ENCODE measurements around the gene RASA2.
A peak's percentile ranks its signal among the peaks of the same experiment; 100 is the strongest.
"Not testable (repeated sequence)": the region's sequence is repeated elsewhere in the genome, so short reads cannot be mapped to it uniquely, and the experiment has no call there.

The RASA2 gene

GRCh38 chr3:141530415-141530768, 43.6 kb downstream of the RASA2 start:
- DNase-seq (ENCODE audit: low read depth in 1 of 2, low spot score in 1 of 2) = no peak

- no peak for DNase-seq (ENCODE audit: low read depth in 1 of 2, low spot score in 1 of 2)
These were observed 45.8 kb downstream of the RASA2 start for GRCh38 chr3:141532609-141533008.

GRCh38 chr3:141536017-141536416, 49.2 kb downstream of the RASA2 start:
- DNase-seq (ENCODE audit: low read depth in 1 of 2, low spot score in 1 of 2) = not testable (repeated sequence)

GRCh38 chr3:141537856-141538255, 51.0 kb downstream of the RASA2 start:
- no peak for DNase-seq (ENCODE audit: low read depth in 1 of 2, low spot score in 1 of 2)

- no peak for DNase-seq (ENCODE audit: low read depth in 1 of 2, low spot score in 1 of 2)
These were observed 51.9 kb downstream of the RASA2 start for GRCh38 chr3:141538568-141539240.

DNA sequence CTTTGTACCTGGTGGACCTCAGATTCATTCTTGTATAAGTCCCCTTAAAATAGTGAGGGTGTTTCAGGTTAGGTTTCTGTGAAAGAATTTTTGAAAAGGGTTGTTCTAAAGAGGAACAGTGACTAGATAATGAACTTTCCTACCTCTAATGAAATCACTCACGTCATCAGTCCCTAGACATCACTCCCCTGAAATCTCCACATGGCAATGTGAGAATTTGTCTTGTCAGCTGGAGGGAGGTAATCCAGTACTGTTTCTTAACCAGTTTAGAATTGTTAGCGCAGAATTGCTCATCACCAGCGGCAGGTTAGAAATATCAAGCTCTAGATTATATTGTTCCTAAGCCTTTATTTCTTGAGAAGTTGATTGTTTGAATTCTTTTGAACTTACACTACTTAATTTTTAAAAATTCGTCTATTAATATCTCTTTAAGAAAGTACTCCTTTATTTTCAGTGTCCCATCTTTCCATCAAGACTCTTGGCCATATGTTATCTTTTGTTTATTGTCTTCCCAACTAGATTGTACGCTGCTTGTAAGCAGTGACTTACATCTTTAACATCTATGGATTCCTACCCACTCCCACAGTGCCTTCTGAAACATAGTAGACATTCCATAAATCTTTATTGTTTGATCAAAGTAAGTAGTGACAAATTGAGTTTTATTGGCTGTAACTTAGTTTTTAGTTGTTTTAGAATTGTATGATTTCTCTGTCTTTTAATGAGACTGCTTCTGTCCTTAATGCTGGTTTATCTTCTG, 52.8 kb downstream of the RASA2 start:
- DNase-seq (ENCODE audit: low read depth in 1 of 2, low spot score in 1 of 2) = no peak

GRCh38 chr3:141540531-141540930, 53.7 kb downstream of the RASA2 start:
- no peak for DNase-seq (ENCODE audit: low read depth in 1 of 2, low spot score in 1 of 2)

DNA sequence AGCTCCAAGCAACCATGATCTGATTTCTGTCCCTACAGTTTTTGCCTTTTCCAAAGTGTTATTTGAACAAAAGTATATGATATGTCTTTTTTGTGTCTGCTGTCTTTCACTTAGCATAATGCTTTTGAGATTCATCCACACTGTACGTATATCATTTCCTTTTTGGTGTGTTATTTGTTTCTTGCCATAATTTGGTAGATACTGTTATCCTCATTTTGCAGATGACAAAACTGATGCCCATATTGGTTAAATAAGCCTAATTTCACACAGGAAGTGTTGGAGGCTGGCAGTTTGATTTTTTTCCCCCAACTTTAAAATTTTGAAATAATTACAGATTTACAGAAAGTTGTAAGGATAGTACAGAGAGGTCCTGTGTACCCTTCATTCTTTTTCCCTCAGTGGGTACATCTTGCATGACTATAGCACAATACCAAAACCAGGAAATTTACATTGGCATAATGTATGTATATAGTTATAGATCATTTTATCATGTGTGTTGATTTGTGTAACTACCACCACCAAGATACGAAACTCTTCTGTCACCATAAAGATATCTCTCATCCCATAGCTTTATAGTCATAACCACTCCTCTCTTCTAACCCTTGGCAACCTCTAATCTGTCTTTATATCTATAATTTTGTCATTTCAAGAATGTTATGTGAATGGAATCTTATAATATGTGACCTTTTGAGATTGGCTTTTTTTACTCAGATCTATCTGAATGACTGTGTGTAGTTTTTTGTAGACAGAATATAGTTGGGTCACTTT, 55.6 kb downstream of the RASA2 start:
- no peak for DNase-seq (ENCODE audit: low read depth in 1 of 2, low spot score in 1 of 2)

DNA sequence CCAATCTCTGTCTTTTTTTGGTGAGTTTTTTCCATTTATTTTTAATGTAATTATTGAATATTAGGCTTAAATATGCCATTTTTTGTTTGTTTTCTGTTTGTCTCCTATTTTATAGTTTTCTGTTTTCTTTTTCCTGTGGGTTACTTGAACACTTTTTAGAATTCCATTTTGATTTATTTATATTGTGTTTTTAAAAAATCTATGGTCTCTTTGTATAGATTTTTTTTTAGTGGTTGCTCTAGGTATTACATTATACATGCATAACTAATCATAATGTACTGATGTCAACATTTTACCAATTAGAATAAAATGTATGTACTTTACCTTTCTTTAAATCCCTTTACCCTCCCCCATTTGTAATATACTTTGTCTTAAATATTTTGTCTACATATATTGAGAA, 56.2 kb downstream of the RASA2 start:
- no peak for DNase-seq (ENCODE audit: low read depth in 1 of 2, low spot score in 1 of 2)

DNA sequence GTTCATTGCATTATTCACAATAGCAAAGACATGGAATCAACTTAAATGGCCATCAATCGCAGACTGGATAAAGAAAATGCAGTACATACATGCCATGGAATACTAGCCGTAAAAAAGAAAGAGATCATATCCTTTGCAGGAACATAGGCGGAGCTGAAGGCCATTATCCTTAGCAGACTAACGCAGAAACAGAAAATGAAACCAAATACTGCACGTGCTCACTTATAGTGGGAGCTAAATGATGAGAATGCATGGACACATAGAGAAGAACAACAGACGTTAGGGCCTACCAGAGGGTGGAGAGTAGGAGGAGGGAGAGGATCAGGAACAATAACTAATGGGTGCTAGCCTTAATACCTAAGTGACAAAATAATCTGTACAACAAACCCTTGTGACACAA, 57.9 kb downstream of the RASA2 start:
- DNase-seq (ENCODE audit: low read depth in 1 of 2, low spot score in 1 of 2) = no peak

DNA sequence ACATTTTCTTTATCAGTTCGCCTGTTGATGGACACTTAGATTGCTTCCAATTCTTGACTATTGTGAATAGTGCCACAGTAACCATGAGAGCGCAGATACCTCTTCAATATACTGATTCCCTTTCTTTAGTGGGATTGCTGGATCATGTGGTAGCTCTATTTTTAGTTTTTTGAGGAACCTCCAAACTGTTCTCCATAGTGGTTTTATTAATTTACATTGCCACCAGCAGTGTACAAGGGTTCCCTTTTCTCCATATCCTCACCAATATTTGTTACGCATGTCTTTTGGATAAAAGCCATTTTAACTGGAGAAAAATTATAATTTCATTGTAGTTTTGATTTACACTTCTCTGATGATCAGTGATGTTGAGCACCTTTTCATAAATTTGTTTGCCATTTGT, 59.3 kb downstream of the RASA2 start:
- DNase-seq (ENCODE audit: low read depth in 1 of 2, low spot score in 1 of 2) = no peak

- DNase-seq (ENCODE audit: low read depth in 1 of 2, low spot score in 1 of 2) = no peak
These were observed 59.8 kb downstream of the RASA2 start for GRCh38 chr3:141546586-141546985.

DNA sequence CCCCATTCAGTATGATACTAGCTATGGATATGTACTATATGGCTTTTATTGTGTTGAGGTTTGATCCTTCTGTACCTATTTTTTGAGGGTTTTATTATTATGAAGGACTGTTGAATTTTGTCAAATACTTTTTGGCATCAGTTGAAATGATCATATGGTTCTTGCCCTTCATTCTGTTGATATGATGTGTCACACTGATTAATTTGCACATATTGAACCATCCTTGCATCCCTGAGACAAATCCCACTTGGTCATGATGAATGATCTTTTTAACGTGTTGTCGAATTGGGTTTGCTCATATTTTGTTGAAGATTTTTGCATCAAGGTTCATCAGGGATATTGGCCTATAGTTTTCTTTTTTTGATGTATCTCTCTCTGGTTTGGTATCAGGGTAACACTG, 61.0 kb downstream of the RASA2 start:
- DNase-seq (ENCODE audit: low read depth in 1 of 2, low spot score in 1 of 2) = no peak

GRCh38 chr3:141550926-141551665, 64.3 kb downstream of the RASA2 start:
- DNase-seq (ENCODE audit: low read depth in 1 of 2, low spot score in 1 of 2) = no peak

DNA sequence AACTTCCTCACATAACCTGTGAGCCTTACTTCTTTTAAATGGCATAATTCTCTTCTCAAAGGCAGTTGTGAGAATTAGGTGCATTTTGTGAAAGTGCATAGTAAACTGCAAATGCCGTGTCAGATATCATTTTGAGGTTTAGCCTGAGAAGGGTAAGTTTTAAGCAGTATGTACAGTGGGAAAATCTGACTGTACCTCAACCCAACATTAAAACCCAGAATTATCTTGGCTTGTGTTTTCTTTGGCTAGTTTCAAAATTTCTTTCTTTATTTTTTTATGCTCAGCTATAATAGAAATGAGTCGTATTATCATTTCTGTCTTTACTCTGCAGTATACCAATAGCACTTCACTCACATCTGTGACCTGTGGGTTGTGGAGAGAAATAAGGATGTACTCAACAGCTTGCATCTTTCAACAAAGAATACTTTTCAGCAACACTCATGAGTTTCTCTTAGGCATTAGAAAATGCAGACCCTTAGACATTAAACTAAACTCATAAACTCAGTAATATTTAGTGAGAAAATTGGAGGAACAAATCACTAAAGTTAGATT, 65.7 kb downstream of the RASA2 start:
- no peak for DNase-seq (ENCODE audit: low read depth in 1 of 2, low spot score in 1 of 2)

DNA sequence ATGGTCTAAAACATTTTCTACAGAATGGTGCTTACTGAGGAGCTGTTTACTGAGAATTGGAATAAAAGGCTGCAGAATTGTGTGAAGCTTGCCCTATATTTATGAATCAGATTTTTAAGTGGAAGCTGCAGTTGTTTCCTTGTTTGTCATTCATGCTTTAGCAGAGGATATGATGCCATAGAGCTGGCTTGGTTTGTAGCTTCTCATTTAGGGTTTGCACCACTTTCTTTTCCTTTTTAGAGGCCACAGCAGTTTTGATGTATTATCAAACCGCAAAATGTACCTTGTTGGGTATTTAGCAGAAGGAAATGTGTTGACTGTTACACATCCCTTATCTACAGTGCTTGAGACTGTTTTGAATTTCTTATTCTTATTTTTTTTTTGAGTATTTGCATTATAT, 66.2 kb downstream of the RASA2 start:
- DNase-seq (ENCODE audit: low read depth in 1 of 2, low spot score in 1 of 2) = no peak

GRCh38 chr3:141556034-141556433, 69.2 kb downstream of the RASA2 start:
- DNase-seq (ENCODE audit: low read depth in 1 of 2, low spot score in 1 of 2) = no peak

DNA sequence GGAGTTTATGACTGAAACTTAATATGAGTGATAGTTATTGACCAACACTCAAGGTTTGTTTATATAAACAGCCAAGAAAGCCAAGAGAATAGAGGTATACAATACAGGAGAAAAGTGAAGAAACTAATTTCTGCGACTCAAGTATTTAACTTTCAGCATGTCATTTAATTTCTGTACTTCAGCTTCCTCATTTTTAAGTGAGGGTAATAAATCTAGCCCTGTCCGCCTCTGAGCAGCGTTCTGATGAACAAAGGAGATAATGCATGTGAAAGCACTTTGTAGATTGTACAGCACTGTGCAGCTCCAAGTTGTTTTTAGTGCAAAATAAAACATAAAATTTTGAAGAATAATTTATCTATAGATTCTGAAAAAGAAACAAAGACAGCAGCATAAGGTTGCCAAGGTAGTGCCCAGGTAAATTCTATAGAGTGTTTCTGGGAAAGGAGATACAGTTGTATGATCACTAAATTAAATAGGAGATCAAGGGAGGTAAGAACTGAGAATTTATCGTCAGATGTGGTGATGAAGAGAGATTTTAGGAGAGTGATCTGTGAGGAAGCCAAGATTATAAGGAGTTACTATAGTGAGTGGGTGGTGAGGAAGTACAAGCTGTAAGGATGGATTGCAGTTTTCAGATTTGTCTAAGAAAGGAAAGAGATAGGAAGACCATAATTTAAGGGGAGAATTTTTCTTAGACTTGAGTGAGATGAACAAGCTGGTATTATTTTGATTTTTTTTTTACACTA, 71.3 kb downstream of the RASA2 start:
- DNase-seq (ENCODE audit: low read depth in 1 of 2, low spot score in 1 of 2) = no peak

DNA sequence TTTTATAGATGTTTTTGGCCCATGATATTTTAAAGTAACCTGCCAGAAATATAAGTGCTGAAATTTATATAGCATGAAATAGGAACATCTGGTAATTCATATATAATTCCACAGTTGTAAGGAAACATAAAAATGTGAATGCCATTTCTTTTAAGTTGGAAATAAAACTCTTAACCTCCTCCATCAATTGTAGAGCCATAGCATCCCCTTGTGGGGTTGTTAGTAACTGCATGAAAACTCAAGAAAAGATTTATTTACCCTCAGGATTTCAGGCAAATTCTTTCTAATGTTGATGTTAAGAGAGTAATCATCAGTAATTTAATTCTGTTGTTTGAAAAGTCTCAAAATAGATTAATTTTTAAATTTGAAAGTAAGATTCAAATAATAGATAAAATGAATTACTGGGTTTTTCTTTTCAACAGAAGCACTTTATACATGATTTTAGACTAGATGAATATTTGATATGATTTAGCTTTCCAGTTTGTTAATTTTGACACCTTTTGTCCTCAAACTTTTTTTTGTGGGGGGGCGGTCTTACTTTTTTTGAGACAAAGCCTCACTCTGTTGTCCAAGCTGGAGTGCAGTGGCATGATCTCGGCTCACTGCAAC, 74.7 kb downstream of the RASA2 start:
- DNase-seq (ENCODE audit: low read depth in 1 of 2, low spot score in 1 of 2) = peak in 1 of 2 donors; percentile 35

DNA sequence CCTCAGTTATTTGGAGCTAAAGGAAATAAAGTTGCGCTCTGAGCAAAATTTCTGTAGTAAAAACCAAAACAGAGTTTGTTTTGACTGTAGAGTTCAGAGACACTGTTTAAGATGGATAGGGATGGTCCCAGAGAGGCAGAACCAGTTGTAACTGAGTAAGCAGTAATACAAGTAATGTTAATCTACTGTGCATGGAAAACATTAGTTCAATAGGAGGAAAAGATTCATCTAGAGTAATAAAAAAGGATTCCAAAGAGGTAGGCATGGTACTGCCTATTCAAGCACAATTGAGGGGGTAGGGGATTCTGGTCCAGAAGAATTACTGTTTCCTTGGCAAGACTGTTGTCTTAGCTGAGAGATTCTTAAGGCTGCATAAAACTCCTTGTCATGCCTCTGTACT, 77.4 kb downstream of the RASA2 start:
- DNase-seq (ENCODE audit: low read depth in 1 of 2, low spot score in 1 of 2) = no peak

All from activated CD4-positive, alpha-beta T cell treated with anti-CD3 and anti-CD28 coated beads, Interleukin-2, amount 50 U/mL, for 24 hours (primary cell).